GM19438 (cell line): ENCODE data around the gene CYTH1.

ENCODE experiments used
- ATAC-seq: cut with Tn5 transposase; IDR thresholded peaks from one replicate; pipeline ENCODE4 v1.9.1; 2021; ENCODE audit warnings: low read depth; ENCODE audit not compliant: unreplicated experiment

CYTH1 gene

DNA sequence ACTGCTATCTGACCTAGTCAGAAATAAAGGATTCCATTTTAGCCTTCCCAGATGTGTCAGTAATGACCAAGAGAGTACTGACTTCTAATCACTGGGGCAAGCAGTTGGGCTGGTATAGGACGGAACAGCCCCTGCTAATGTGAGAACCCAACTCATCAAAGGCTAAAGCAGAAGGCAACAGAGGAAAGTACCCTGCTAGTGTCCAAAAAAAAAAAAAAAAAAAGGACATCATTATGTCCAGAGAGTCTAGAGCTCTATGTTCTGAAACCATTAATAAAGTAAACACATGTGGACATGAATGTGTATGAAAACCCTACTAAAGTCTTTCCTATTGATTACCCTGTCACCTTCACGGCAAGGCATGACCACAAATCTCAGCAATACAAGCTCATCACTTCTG, 85.0 kb downstream of the CYTH1 start:
- no peak for ATAC-seq

DNA sequence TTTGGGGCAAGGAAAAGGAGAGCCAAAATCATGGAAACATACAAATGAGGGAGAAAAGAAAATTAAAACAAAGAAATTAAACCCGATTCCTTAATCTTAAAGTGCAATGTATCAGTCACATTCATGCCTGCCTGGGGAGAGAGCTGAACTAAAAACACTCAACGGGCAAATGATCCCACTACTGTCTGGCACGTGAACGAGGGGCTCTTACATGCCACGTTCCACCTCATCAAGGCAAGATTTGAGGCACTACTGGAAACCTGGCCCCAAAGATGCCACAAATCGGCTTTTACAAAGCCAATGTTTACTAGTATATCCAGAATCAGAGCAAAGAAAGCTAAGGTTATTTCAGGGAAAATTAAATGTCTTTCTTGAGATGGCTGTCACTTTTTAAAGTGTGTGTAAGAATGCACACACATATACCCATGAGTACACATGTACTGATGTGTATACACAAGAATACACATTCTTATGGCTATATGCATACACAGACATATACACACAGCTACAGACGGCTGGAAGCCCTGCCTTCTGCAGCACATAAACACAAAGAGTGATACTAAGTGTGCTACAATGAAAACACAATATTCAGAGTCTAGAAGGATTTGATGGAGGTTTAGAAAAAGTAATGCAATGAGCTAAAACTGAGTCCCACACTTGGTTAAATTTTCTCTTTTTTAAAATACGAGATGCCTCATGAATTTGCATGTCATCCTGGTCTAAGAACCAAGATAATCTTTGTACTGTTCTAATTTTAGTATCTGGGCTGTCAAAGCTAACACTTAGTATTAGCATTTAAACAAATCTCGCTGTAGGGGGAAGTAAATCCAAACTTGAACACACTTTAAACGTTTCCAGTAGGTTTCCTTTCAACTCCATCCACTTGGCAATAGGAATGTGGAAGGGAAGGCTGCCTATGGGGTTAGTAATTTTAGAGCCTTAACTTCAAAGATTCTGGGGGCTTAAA, 85.8 kb downstream of the CYTH1 start:
- no peak for ATAC-seq

DNA sequence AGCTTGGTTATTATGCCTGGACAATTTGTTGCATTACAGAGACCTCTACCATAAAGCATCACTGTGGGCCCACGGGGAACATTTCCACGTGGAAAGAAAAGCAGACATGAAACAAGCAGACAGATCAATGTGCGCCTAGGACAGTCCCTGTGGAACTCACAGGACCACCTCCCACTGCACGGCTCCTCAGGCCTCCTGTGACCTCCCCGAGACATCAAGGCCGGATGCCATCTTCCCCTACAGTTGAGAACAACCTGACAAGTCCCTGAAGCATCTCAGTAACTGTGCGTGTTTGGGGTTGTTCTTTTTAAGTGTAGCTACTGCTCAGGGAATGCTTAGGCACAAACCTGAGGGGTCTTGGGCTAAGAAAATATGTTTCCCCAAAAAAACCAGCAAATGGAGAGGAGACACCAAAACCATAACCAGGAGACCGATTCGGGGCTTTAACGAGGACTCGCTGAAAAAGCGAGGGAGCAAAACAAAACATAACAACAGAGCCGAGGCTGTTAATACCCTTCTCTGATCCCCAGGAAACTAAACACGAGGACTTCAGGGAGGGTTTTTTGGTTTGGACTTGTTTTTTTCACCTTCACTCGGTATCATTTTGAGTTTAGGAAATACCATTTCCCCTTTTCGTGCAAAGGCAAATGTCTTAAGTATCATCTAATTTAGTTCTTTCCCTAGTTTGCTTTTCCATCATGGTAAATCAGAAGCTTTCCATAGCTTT, 87.1 kb downstream of the CYTH1 start:
- no peak for ATAC-seq

DNA sequence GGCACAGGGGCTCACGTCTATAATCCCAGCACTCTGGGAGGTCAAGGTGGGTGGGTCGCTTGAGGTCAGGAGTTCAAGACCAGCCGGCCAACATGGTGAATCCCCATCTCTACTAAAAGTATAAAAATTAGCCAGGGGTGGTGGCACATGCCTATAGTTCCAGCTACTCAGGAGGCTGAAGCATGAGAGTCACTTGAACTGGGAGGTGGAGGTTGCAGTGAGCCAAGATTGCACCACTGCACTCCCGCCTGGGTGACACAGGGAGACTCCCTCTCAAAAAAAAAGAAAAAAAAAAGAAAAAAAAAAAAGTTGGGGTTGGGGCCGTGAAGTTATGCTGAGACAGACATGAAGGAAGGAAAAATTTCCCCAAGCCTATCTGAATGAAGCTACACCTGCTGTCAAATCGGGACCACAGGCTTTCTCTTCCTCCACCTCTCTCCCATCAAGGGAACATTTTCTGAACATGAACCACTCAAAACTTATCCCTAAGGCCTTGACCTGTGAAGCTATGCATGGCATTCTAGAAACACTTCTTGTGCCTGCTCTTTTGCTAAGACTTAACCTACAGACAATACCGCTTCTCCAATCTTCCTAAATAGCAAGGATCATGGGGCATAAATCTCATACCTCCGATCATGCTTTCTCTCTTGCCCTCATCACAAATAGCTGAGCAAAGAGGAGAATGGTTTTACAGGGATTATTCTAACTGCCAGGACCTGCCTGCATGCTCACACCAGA, 88.6 kb downstream of the CYTH1 start:
- ATAC-seq = no peak

DNA sequence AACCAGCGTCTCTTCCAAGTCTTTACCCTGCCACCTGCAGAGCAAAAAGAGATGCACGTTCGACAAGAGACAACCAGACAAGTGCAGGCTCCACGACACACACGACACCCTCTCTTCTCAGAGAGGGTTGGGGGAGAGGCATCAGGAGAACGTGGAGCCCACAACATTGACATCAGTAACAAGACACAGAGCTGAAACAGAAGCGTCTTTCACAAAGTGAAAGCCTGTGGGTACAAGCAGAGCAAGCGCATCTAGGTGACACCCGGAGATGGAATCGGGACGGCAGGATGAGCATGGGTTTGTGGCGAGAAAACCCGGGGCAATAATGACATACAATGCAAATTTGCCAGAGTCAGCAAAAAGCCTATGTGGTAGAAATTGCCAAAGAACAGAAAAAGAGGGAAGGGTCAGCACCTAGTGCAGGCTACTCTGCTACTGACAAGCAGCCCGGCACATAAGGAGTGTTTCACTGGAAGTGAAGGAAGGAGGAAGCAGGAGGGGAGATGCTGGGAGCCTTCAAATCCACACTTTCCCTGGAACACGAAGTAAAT, 89.5 kb downstream of the CYTH1 start:
- no peak for ATAC-seq

DNA sequence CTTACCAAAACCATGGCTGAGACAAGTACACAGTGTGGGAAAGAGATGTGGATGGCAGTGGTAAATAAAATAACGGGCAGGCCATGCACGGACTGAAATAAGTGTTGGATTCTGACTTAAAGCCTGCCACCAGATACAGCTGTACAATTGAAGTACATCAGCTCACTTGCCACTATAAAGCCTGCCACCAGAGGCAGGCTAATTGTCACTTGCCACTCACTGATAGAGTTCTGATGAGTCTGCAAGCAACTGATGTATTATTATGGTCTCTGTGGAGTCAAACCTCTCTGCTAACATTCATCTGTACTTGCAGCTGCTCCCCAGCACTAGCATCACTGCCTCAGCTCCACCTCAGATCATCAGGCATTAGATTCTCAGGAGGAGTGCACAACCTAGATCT, 93.0 kb downstream of the CYTH1 start:
- ATAC-seq = no peak

DNA sequence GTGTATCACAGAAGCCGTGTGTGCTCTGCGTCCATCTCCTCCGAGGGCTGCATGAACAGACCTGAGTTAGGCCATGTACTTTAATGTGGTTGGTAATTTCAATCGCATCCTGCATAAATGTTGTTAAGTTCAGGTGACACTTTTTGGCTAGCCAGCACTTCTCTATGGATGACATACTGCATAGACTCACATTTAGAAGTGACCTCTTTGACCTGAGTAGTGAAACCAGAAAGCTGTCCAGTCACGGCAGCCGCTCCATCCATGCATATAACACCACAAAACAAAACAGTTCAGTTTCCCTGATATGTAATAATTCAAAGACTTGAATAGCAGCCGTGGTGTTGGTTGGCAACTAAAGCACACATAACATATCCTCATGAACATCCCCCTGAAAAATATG, 94.1 kb downstream of the CYTH1 start:
- no peak for ATAC-seq

DNA sequence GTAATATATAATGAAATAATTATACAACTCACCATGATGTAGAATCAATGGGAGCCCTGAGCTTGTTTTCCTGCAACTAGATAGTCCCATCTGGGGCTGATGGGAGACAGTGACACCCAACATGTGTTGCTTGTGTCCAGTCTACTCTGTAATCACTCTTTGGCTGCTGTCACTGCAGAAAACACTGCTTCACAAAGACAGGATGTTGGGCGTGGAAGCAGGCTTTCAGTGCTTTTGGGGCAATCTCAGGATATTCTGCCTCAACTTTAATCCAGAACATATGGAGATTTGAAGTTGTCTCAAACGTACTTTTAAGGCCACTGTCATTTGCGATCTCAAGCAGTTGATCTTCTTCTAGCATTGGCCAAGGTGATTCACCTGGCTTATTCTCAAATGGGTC, 94.9 kb downstream of the CYTH1 start:
- no peak for ATAC-seq

DNA sequence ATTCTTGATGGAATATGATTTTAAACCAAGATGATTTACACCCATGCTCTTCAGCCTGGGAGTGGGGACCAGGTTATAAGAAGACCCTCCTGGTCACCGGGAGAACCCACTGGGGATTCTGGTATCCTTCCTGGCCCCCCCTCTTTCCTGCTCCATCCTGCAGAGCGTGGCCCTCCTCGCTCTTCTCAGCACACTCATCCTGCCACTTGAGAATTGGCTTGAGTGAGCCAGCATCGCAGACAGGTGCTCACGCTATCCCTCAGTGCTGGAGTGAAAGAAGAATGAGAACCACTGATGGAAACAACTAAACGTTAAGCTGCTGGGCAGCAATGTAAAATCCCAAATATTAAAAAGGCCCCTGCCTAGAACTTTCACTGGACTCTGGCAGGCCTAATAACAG, 98.0 kb downstream of the CYTH1 start:
- no peak for ATAC-seq

DNA sequence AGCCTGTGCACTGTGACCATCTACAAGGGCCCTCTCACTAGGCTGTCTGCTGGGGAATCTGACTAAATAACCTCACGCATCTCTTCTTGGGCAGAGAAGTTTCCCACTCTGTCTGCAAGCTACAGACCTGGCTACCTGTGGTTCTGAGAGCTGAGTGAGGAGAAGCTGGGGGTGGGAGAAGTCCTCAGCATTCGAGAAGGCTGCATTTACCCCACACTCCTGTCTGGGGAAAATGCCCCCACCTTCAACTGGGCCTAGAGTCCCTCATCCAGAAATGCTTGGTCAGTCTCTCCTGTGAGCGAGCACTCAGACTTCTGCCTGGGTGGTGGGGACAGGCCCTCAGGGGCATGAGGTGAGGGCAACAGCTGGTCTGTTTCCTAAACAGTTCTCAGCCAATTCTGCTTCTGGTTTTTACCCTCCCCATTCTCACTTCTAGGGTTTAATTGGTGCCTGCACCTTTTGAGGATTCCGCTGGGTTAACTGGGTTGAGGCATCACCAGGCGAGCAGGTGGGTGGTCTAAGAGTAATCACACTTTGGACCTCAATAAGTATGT, 98.6 kb downstream of the CYTH1 start:
- no peak for ATAC-seq

DNA sequence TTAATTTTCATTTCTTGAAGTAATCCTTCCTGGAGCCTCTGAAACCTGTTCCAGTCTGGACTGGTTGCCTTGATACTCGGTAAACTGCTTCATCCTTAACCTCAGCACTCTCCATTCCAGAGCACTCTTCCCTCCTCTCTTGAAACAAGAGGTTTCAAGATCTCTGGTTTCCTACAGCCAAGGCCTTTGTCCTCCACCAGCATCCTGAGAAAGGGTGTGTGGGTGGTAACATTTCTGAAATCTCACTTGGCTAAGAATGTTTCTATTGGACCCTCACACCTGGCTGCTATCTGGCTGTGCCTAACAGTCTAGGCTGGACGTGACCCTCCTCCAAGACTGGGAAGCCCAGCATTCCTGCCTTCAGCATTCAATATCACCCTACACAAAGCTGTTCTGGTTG, 99.7 kb downstream of the CYTH1 start:
- no peak for ATAC-seq

DNA sequence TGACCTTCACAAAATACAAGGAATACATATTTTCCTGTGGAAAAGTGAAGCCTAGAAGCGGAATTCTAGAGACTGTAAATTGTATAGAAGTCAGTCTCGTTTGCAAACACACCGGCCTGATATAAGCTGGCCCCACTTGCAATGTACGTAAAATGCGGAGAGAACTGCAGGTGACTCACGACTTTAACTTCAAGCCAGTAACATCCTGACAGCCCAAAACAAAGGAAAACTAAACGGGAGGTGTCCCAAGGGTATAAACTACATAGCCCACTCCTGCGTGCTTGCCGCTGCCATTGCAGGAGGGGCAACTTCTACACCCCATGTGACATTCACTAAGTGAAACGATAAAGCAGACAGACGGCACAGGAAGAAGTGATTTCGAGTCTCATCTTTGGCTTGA, 101.6 kb downstream of the CYTH1 start:
- ATAC-seq = no peak

DNA sequence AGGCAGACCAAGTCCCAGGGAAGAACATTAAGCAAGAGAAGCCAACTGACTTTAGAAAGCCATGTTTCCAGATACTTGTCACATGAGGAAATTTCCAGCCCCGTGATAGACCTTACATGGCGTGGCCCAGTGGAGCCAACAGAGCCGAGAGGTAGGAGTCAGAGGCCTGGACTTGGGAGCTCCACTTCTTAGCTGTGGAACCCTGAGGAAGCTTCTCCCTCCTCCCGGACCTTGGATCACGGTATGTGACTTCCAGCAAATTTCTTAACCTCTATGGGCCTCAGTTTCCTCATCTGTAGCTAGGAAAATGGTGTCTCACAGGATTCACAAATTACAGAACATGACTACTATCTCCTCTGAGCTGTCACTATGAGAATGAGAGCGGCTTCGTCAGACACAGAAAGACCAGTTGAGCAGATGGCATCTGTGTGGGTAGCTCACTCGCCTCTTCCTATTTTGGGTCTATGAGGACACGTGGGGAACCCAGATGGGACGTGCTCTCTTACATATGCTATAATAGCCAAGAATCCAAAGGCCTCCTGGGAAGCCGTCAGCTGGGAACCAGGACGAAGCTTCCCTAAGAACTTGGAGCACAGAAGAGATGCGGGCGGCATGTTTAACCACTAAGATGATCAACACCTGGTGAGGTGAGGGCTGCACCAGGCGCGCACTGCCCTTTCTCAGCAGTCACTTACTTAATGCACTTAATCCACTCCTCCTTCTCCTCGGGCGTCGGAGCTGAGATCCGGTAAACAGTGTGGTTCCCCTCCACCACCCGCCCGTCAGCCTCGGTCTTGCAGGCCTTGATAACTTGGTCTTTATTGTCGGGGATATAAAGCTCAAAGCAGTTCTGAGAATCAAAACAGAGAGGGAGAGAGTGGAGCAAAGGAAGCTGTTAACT, 102.3 kb downstream of the CYTH1 start:
- ATAC-seq = no peak

DNA sequence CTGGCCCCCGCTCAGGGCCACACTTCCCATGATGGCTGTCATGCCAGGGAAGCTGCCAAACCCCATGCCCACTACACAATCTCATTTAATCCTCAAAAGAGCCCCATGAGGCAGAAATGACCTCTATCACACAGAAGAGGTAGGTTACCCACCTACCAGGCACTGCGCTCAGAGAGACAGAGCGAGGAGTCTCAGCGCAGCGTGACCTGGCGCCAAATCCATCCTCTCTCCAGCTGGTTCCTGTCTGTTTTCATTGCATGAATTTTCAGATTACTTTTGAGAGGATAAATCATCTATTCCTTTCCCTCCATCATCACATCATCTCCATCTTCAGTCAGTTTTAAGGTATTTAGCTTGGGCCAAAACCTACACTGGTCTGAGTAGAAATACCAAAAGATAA, 103.4 kb downstream of the CYTH1 start:
- no peak for ATAC-seq

DNA sequence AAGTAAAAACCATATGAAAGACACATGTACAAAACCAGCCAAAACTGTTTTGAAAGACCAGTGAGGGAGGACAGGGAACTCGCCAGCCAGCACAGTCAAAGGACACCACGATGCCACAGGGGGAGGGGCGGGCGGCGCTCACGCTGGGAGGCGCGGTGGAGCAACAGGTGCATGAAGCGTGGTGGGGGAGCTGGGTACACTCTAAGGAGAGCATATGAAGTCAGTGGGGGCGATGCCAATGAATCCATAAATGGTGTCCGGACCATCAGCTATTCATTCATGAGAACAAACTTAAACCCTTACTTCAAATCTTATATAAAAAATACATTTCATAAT, 103.9 kb downstream of the CYTH1 start:
- ATAC-seq = no peak

DNA sequence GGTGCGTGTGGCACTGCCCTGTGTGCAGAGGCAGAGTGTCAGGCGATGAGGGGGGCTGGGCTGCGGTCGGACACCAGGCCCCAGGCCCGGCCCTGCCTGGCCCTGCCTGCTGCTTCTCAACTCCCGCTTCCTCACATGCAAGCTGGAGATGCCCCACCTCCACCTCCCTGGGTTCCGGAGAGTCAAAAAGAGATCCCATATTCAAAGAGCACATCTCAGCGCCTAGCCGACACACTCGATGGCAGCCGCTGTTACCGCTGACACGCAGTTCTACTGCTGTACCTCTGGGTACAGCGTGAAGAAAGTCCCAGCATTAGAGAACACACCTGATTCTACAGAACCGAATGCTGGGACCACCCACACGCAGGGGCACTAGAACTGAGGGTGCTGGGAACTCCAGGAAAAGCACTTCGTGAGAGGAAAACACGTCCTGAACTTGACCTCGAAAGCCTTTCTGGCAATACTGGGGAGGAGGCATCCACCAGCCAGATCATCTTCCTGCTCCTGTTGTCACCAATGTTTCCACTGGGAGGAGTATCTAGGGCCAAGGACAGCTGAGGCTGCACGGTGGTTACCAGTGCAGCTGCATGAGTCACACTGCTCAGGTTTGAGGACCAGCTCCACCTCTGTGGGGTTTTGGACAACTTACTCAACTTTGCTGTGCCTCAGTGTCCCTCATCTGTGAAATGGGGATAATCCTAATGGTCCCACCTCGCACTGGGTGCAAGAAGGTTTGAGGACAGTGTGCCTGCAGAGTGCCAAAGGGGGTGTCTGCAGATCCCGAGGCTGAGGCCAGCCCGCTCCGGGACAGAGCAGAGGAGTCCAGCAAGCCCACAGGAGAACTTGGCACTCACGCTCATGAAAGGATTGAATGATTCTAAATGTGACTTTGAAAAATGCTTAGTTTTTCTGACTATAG, 104.5 kb downstream of the CYTH1 start:
- no peak for ATAC-seq

DNA sequence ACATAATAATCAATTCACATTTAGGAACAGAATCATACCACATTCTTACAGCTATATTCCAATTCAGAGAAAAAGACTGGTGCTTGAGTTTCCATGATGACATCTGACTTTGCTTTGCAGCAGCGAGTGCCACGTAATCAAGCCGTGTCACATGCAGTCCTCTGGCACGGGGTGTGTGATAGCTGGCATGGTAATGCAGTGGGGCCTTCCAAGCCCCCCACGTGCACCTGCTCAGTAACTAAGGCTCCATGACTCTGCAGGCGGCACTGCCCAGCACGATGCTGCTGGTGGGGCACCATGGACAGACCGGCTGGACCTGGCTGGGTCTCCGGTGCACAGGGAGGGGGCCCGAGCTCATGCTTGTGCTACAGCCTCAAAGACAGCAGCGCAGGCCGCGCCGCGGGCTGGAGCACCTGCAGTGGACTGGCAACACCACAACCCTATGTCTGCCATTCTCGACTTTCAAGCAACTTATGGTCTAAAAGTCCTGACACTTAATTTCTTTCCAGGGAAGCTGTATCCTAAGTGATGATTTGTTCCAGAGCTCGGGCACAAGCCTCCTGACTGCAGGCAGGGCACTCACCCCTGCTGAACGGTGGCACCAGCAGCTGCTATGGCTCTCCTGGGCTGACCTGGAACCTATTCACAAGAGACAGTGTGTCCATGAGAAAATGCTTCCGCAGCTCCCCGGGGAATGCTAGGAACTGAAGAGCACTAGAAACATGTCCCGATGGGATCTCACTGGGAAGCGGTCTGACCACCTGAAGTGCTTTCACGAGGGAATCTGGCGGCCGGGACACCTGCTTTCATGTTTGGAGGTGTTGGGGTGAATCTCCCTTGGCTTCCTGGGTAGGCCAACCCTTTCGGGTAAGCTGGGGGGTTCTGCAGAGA, 105.4 kb downstream of the CYTH1 start:
- no peak for ATAC-seq

DNA sequence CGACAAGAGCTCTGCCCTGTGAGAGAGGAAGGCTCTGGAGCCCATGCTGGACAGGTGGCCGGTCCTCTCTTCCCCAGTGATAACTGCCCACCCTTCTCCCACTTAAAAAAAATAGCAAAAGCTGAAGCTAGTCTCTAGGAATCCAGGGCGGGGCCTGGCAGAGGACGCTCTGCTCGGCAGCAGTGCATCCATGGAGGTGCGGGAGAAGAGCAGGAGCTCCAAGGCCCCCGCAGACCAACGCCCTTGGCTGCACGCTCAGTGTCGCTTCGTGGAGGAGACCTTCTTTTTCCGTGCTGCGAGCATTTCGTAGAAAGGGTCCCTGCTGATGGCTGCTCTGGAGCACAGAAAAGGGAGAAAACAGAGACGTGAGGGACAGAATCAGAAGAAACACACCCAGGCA, 106.2 kb downstream of the CYTH1 start:
- ATAC-seq = no peak
